Measurements from ENCODE around the gene KCNN1. TPM values are rescaled to one million over a fixed set of nuclear protein-coding genes. Genes with fewer than 3 reads are reported as not detected.

The KCNN1 gene
- total RNA-seq, 4 donors from 2014 or later = 1.9 TPM; not detected in 3

GRCh38 chr19:17969096-17969792 lies 2.3 kb downstream of the KCNN1 start:
- Histone ChIP-seq H3K4me3 (no peak overlapping the region), H3K36me3 (no peaks in the 10 kb centered on the region), H3K27me3 (peaks cover 0 to 7% of the 10 kb centered on the region in 2 donors), H3K9me3 (no peaks in the 10 kb centered on the region), H3K4me1 (no peaks in the 10 kb centered on the region), H3K27ac (no peak overlapping the region)
- TF ChIP-seq POLR2A (IDR thresholded peaks at IDR 0.05) (no peak), CTCF (IDR thresholded peaks at IDR 0.05) (no peak)
- no peak for DNase-seq
- intact Hi-C loops (cut with DNase I; ENCODE audit: low total_unique reads) = no loop called here

GRCh38 chr19:17972230-17972629 lies 5.3 kb downstream of the KCNN1 start:
- Histone ChIP-seq H3K27me3 (peaks cover 0 to 6% of the 10 kb centered on the region in 2 donors), H3K27ac (no peak overlapping the region), H3K4me1 (no peaks in the 10 kb centered on the region), H3K9me3 (no peaks in the 10 kb centered on the region), H3K36me3 (no peaks in the 10 kb centered on the region), H3K4me3 (no peak overlapping the region)
- intact Hi-C loops (cut with DNase I; ENCODE audit: low total_unique reads) = no loop called here
- TF ChIP-seq CTCF (IDR thresholded peaks at IDR 0.05) (no peak), POLR2A (IDR thresholded peaks at IDR 0.05) (no peak)
- DNase-seq = no peak

- Histone ChIP-seq H3K27me3 (no peaks in the 10 kb centered on the region), H3K4me1 (no peaks in the 10 kb centered on the region), H3K9me3 (no peaks in the 10 kb centered on the region), H3K36me3 (no peaks in the 10 kb centered on the region), H3K27ac (no peak overlapping the region), H3K4me3 (no peak overlapping the region)
- no peak for DNase-seq
- intact Hi-C loops (cut with DNase I; ENCODE audit: low total_unique reads) = no loop called here
- no peak for TF ChIP-seq POLR2A (IDR thresholded peaks at IDR 0.05)
- TF ChIP-seq CTCF (IDR thresholded peaks at IDR 0.05) = no peak
Measured at GRCh38 chr19:17973759-17974158, 6.9 kb downstream of the KCNN1 start.

GRCh38 chr19:17974551-17974950 lies 7.6 kb downstream of the KCNN1 start:
- Histone ChIP-seq H3K27me3 (no peaks in the 10 kb centered on the region), H3K27ac (no peak overlapping the region), H3K36me3 (no peaks in the 10 kb centered on the region), H3K4me1 (no peaks in the 10 kb centered on the region), H3K4me3 (no peak overlapping the region), H3K9me3 (no peaks in the 10 kb centered on the region)
- TF ChIP-seq CTCF (IDR thresholded peaks at IDR 0.05) (no peak), POLR2A (IDR thresholded peaks at IDR 0.05) (no peak)
- intact Hi-C loops (cut with DNase I; ENCODE audit: low total_unique reads) = no loop called here
- no peak for DNase-seq

- Histone ChIP-seq H3K4me1 (no peaks in the 10 kb centered on the region), H3K27me3 (no peaks in the 10 kb centered on the region), H3K27ac (no peak overlapping the region), H3K4me3 (no peak overlapping the region), H3K36me3 (no peaks in the 10 kb centered on the region), H3K9me3 (no peaks in the 10 kb centered on the region)
- TF ChIP-seq POLR2A (IDR thresholded peaks at IDR 0.05) (no peak), CTCF (IDR thresholded peaks at IDR 0.05) (no peak)
- no peak for DNase-seq
- intact Hi-C loops (cut with DNase I; ENCODE audit: low total_unique reads) = no loop called here
Measured at GRCh38 chr19:17975032-17975431, 8.1 kb downstream of the KCNN1 start.

All from uterus (tissue), 4 donors.